Activated naive CD4-positive, alpha-beta T cell treated with anti-CD3 and anti-CD28 coated beads, Interleukin-2, amount 10 ng/mL, durations not matched to agents 7 days and 5 days (primary cell): ENCODE data around the gene NFKBIZ.

ENCODE experiments used
- CTCF ChIA-PET: fragments of 350-600 bp; sonication (Branson Sonifier 250); formaldehyde crosslinking; loops from one replicate; lab custom pipeline; 2021; ENCODE audit warnings: antibody characterized with exemption; lab: Charles Lee
- DNase-seq: peaks from one replicate; pipeline ENCODE4 v3.0.0-alpha.2; 2020
- H3K27ac Mint-ChIP-seq: one replicate; pipeline ENCODE4 v1.8.0; 2021; ENCODE audit warnings: mild to moderate bottlenecking, moderate library complexity, mixed read lengths
- H3K27me3 Mint-ChIP-seq: one replicate; pipeline ENCODE4 v1.8.0; 2021; ENCODE audit warnings: mild to moderate bottlenecking, mixed read lengths
- H3K36me3 Mint-ChIP-seq: one replicate; pipeline ENCODE4 v1.8.0; 2021; ENCODE audit warnings: mixed read lengths
- H3K4me1 Mint-ChIP-seq: one replicate; pipeline ENCODE4 v1.8.0; 2021; ENCODE audit warnings: mixed read lengths
- H3K4me3 Mint-ChIP-seq: one replicate; pipeline ENCODE4 v1.8.0; 2021; ENCODE audit warnings: mild to moderate bottlenecking, moderate library complexity, mixed read lengths
- H3K9me3 Mint-ChIP-seq: one replicate; pipeline ENCODE4 v1.8.0; 2021; ENCODE audit warnings: mixed read lengths

Gene NFKBIZ

GRCh38 chr3:101814835-101815234 is 34.5 kb upstream of the NFKBIZ start:
- Mint-ChIP-seq H3K9me3 (no peaks in the 10 kb centered on the region), H3K4me3 (no peak overlapping the region), H3K4me1 (peaks cover 43% of the 10 kb centered on the region), H3K27ac (no peak overlapping the region), H3K27me3 (no peaks in the 10 kb centered on the region), H3K36me3 (peaks cover 32% of the 10 kb centered on the region)
- CTCF ChIA-PET, result interaction anchor here (0.7 to 19.7 kb wide), 10 partner anchors 7 to 414 kb away, joined by 3 to 321 read pairs (median 4); partner anchors contain the start of gene NFKBIZ
- DNase-seq, result no peak

- H3K4me3 Mint-ChIP-seq, result no peak overlapping the region
- H3K36me3 Mint-ChIP-seq, result peaks cover 41% of the 10 kb centered on the region
- no peaks in the 10 kb centered on the region for H3K9me3 Mint-ChIP-seq
- H3K27ac Mint-ChIP-seq, result no peak overlapping the region
- peaks cover 28% of the 10 kb centered on the region for H3K4me1 Mint-ChIP-seq
- CTCF ChIA-PET, result interaction anchor here (1.1 to 19.7 kb wide), 4 partner anchors 7 to 413 kb away, joined by 3 to 321 read pairs (median 4); partner anchors contain the start of gene NFKBIZ
- no peaks in the 10 kb centered on the region for H3K27me3 Mint-ChIP-seq
- DNase-seq, result no peak
Observed at GRCh38 chr3:101816215-101817149, 32.8 kb upstream of the NFKBIZ start.

GRCh38 chr3:101817992-101818391 is 31.3 kb upstream of the NFKBIZ start:
- no peaks in the 10 kb centered on the region for H3K27me3 Mint-ChIP-seq
- H3K36me3 Mint-ChIP-seq, result peaks cover 50% of the 10 kb centered on the region
- no peak overlapping the region for H3K4me3 Mint-ChIP-seq
- CTCF ChIA-PET, result interaction anchor here (0.7 to 19.7 kb wide), 6 partner anchors 9 to 411 kb away, joined by 3 to 321 read pairs (median 4); partner anchors contain the start of gene NFKBIZ
- no peak for DNase-seq
- H3K27ac Mint-ChIP-seq, result no peak overlapping the region
- no peaks in the 10 kb centered on the region for H3K9me3 Mint-ChIP-seq
- H3K4me1 Mint-ChIP-seq, result peaks cover 23% of the 10 kb centered on the region

GRCh38 chr3:101819649-101820206 is 29.6 kb upstream of the NFKBIZ start:
- Mint-ChIP-seq H3K9me3 (no peaks in the 10 kb centered on the region), H3K27ac (no peak overlapping the region), H3K4me3 (no peak overlapping the region), H3K27me3 (no peaks in the 10 kb centered on the region), H3K4me1 (peaks cover 10% of the 10 kb centered on the region), H3K36me3 (peaks cover 51% of the 10 kb centered on the region)
- CTCF ChIA-PET, result no interaction called here
- no peak for DNase-seq

- no peaks in the 10 kb centered on the region for H3K9me3 Mint-ChIP-seq
- no peak overlapping the region for H3K27ac Mint-ChIP-seq
- no peak overlapping the region for H3K4me3 Mint-ChIP-seq
- peaks cover 11% of the 10 kb centered on the region for H3K4me1 Mint-ChIP-seq
- H3K36me3 Mint-ChIP-seq, result peaks cover 53% of the 10 kb centered on the region
- H3K27me3 Mint-ChIP-seq, result no peaks in the 10 kb centered on the region
- no peak for DNase-seq
- CTCF ChIA-PET, result interaction anchor here (0.9 to 2.1 kb wide), 5 partner anchors 9 to 408 kb away, joined by 3 to 13 read pairs (median 4); no protein-coding TSS in a partner anchor
Observed at GRCh38 chr3:101821503-101821902, 27.8 kb upstream of the NFKBIZ start.

- Mint-ChIP-seq H3K27ac (peak overlapping the region; percentile 43), H3K36me3 (peaks cover 40% of the 10 kb centered on the region), H3K4me1 (peaks cover 25% of the 10 kb centered on the region), H3K4me3 (no peak overlapping the region), H3K9me3 (no peaks in the 10 kb centered on the region), H3K27me3 (no peaks in the 10 kb centered on the region)
- CTCF ChIA-PET, result interaction anchor here (1.0 to 2.0 kb wide), 6 partner anchors 10 to 406 kb away, joined by 3 to 7 read pairs (median 4); no protein-coding TSS in a partner anchor
- no peak for DNase-seq
Observed at GRCh38 chr3:101823525-101823924, 25.8 kb upstream of the NFKBIZ start.

GRCh38 chr3:101824702-101825101 is 24.6 kb upstream of the NFKBIZ start:
- Mint-ChIP-seq H3K4me3 (no peak overlapping the region), H3K4me1 (peaks cover 34% of the 10 kb centered on the region), H3K9me3 (no peaks in the 10 kb centered on the region), H3K27me3 (no peaks in the 10 kb centered on the region), H3K36me3 (peaks cover 34% of the 10 kb centered on the region), H3K27ac (no peak overlapping the region)
- CTCF ChIA-PET, result interaction anchor here (1.0 to 1.6 kb wide), 3 partner anchors 10 to 401 kb away, joined by 3 to 5 read pairs (median 5); no protein-coding TSS in a partner anchor
- no peak for DNase-seq

- CTCF ChIA-PET, result interaction anchor here (1.7 kb wide), 1 partner anchor 23 kb away, joined by 5 read pairs; no protein-coding TSS in a partner anchor
- Mint-ChIP-seq H3K27me3 (no peaks in the 10 kb centered on the region), H3K4me3 (no peak overlapping the region), H3K36me3 (peaks cover 28% of the 10 kb centered on the region), H3K4me1 (peaks cover 43% of the 10 kb centered on the region), H3K27ac (peak overlapping the region; percentile 89), H3K9me3 (no peaks in the 10 kb centered on the region)
- no peak for DNase-seq
Observed at GRCh38 chr3:101825904-101826445, 23.3 kb upstream of the NFKBIZ start.

GRCh38 chr3:101827211-101828174 is 21.8 kb upstream of the NFKBIZ start:
- peaks cover 46% of the 10 kb centered on the region for H3K4me1 Mint-ChIP-seq
- H3K36me3 Mint-ChIP-seq, result peaks cover 17% of the 10 kb centered on the region
- H3K4me3 Mint-ChIP-seq, result peak overlapping the region; percentile 82
- H3K9me3 Mint-ChIP-seq, result no peaks in the 10 kb centered on the region
- peak; percentile 87 for DNase-seq
- H3K27ac Mint-ChIP-seq, result peak overlapping the region; percentile 92
- H3K27me3 Mint-ChIP-seq, result no peaks in the 10 kb centered on the region
- CTCF ChIA-PET, result interaction anchor here (0.6 to 2.6 kb wide), 7 partner anchors 9 to 398 kb away, joined by 3 to 10 read pairs (median 4); partner anchors contain the start of gene NFKBIZ

GRCh38 chr3:101828276-101828675 is 21.0 kb upstream of the NFKBIZ start:
- H3K4me3 Mint-ChIP-seq, result peak overlapping the region; percentile 82
- peaks cover 19% of the 10 kb centered on the region for H3K36me3 Mint-ChIP-seq
- no peak for DNase-seq
- CTCF ChIA-PET, result interaction anchor here (0.7 to 2.6 kb wide), 3 partner anchors 18 to 397 kb away, joined by 4 to 10 read pairs (median 4); partner anchors contain the start of gene NFKBIZ
- peaks cover 53% of the 10 kb centered on the region for H3K4me1 Mint-ChIP-seq
- H3K9me3 Mint-ChIP-seq, result no peaks in the 10 kb centered on the region
- H3K27ac Mint-ChIP-seq, result peak overlapping the region; percentile 92
- no peaks in the 10 kb centered on the region for H3K27me3 Mint-ChIP-seq

GRCh38 chr3:101828691-101829436 is 20.4 kb upstream of the NFKBIZ start:
- peaks cover 23% of the 10 kb centered on the region for H3K36me3 Mint-ChIP-seq
- H3K9me3 Mint-ChIP-seq, result no peaks in the 10 kb centered on the region
- H3K4me3 Mint-ChIP-seq, result peak overlapping the region; percentile 82
- H3K27me3 Mint-ChIP-seq, result no peaks in the 10 kb centered on the region
- H3K4me1 Mint-ChIP-seq, result peaks cover 59% of the 10 kb centered on the region
- peak; percentile 55 for DNase-seq
- H3K27ac Mint-ChIP-seq, result peak overlapping the region; percentile 92
- CTCF ChIA-PET, result interaction anchor here (0.6 to 2.6 kb wide), 3 partner anchors 21 to 396 kb away, joined by 3 to 10 read pairs (median 3); partner anchors contain the start of gene NFKBIZ

- CTCF ChIA-PET, result interaction anchor here (0.6 to 2.6 kb wide), 4 partner anchors 20 to 396 kb away, joined by 3 to 10 read pairs (median 3); partner anchors contain the start of genes NFKBIZ and PCNP
- Mint-ChIP-seq H3K27me3 (no peaks in the 10 kb centered on the region), H3K4me1 (peaks cover 62% of the 10 kb centered on the region), H3K27ac (peak overlapping the region; percentile 54), H3K4me3 (peak overlapping the region; percentile 82), H3K9me3 (no peaks in the 10 kb centered on the region), H3K36me3 (peaks cover 24% of the 10 kb centered on the region)
- DNase-seq, result no peak
Observed at GRCh38 chr3:101829437-101829830, 19.9 kb upstream of the NFKBIZ start.
